K562 (cell line): Measurements from ENCODE around the gene TMEM245. TPM values are rescaled to one million over a fixed set of nuclear protein-coding genes. Genes with fewer than 3 reads are reported as not detected.

Experiments used
- ASH1L ChIP-seq: fragments of 450-650 bp; IDR thresholded peaks from 2 replicates; pipeline ENCODE4 v1.6.1; 2018; ENCODE audit warnings: borderline replicate concordance, mild to moderate bottlenecking, low read depth; ENCODE audit not compliant: partially characterized antibody
- CCAR2 ChIP-seq: fragments of 200-400 bp; formaldehyde crosslinking; IDR thresholded peaks from 2 replicates; pipeline ENCODE4 v1.6.1; 2017; ENCODE audit warnings: mild to moderate bottlenecking, low read depth, low read length
- CEBPB ChIP-seq: fragments of 450-650 bp; IDR thresholded peaks from 2 replicates; pipeline ENCODE4 v1.6.1; 2016; ENCODE audit warnings: missing genetic modification characterization, missing compliant biosample characterization
- CEBPG ChIP-seq, 3 experiments: fragments of 200-800 bp in 1 of 3; sonication (Bioruptor generic) in 1 of 3; sonication (generic) in 1 of 3; formaldehyde crosslinking in 1 of 3; IDR thresholded peaks in 2 of 3; conservative IDR thresholded peaks in 1 of 3; 2 replicates each; pipeline versions ENCODE4 v1.6.1 to v1.8.0; 2016 to 2022; ENCODE audit warnings: missing compliant biosample characterization in 2 of 3, missing genetic modification characterization in 2 of 3, mild to moderate bottlenecking in 1 of 3, missing genetic modification reagents in 1 of 3
- CREB1 ChIP-seq, 2 experiments: sonication (generic) in 1 of 2; formaldehyde crosslinking in 1 of 2; IDR thresholded peaks; 2 replicates each; pipeline versions ENCODE4 v1.6.1 to v1.8.0; 2012 to 2022; ENCODE audit warnings: inconsistent platforms in 1 of 2, mild to moderate bottlenecking in 1 of 2, missing genetic modification reagents in 1 of 2, moderate library complexity in 1 of 2
- CREBBP ChIP-seq: IDR thresholded peaks from one replicate; pipeline ENCODE4 v1.6.1; 2012; ENCODE audit warnings: low read depth, mild to moderate bottlenecking, control low read depth, inconsistent platforms, low read length
- GTF2E2 ChIP-seq: fragments of 200-800 bp; sonication (Bioruptor generic); IDR thresholded peaks from 2 replicates; pipeline ENCODE4 v1.6.1; 2016; ENCODE audit warnings: missing genetic modification characterization, missing compliant biosample characterization
- MAX ChIP-seq: sonication (generic); formaldehyde crosslinking; IDR thresholded peaks from 2 replicates; pipeline ENCODE4 v1.9.0; 2022; ENCODE audit warnings: mild to moderate bottlenecking, missing genetic modification reagents
- MEIS2 ChIP-seq: fragments of 450-650 bp; IDR thresholded peaks from 2 replicates; pipeline ENCODE4 v1.6.1; 2014; ENCODE audit warnings: mild to moderate bottlenecking; ENCODE audit not compliant: partially characterized antibody
- PML ChIP-seq: IDR thresholded peaks from 2 replicates; pipeline ENCODE4 v1.6.1; 2012; ENCODE audit warnings: low read length, inconsistent platforms
- PRMT5 ChIP-seq: sonication (generic); formaldehyde crosslinking; IDR thresholded peaks from 2 replicates; pipeline ENCODE4 v1.5.0; 2020; ENCODE audit warnings: missing genetic modification reagents
- RAD51 ChIP-seq: fragments of 450-650 bp; IDR thresholded peaks from 2 replicates; pipeline ENCODE4 v1.7.1; 2016; ENCODE audit warnings: low read depth, mild to moderate bottlenecking, borderline replicate concordance
- RBM34 ChIP-seq: fragments of 200-400 bp; formaldehyde crosslinking; IDR thresholded peaks from 2 replicates; pipeline ENCODE4 v1.6.1; 2018; ENCODE audit warnings: low read length, borderline replicate concordance; ENCODE audit not compliant: insufficient read depth
- RBM39 ChIP-seq: fragments of 200-400 bp; formaldehyde crosslinking; optimal IDR thresholded peaks from 2 replicates; pipeline ENCODE3; 2018; ENCODE audit warnings: low read depth, low read length
- SIN3B ChIP-seq: fragments of 450-650 bp; IDR thresholded peaks from 2 replicates; pipeline ENCODE4 v1.6.1; 2017; ENCODE audit warnings: low read depth, mild to moderate bottlenecking, moderate library complexity
- SMARCE1 ChIP-seq: fragments of 450-650 bp; IDR thresholded peaks from 2 replicates; pipeline ENCODE4 v1.7.1; 2016; ENCODE audit warnings: mild to moderate bottlenecking
- SREBF1 ChIP-seq: fragments of 150-350 bp; IDR thresholded peaks from 2 replicates; pipeline ENCODE4 v1.6.1; 2014; ENCODE audit warnings: antibody characterized with exemption, low read depth, low read length, borderline replicate concordance
- STAT5A ChIP-seq: IDR thresholded peaks from 2 replicates; pipeline ENCODE4 v1.6.1; 2012; ENCODE audit warnings: low read length, inconsistent platforms, borderline replicate concordance
- STAT6 ChIP-seq: sonication (generic); formaldehyde crosslinking; IDR thresholded peaks from 2 replicates; pipeline ENCODE4 v1.8.1; 2023; ENCODE audit warnings: mild to moderate bottlenecking, missing genetic modification reagents
- TCF3 ChIP-seq: sonication (generic); formaldehyde crosslinking; IDR thresholded peaks from 2 replicates; pipeline ENCODE4 v1.4.0; 2020; ENCODE audit warnings: mild to moderate bottlenecking, missing genetic modification reagents
- TCF7 ChIP-seq: sonication (generic); IDR thresholded peaks from 2 replicates; pipeline ENCODE4 v1.6.1; 2016; ENCODE audit warnings: antibody characterized with exemption, borderline replicate concordance
- TEAD4 ChIP-seq, 2 experiments: sonication (generic) in 1 of 2; formaldehyde crosslinking in 1 of 2; IDR thresholded peaks; 2 replicates each; pipeline versions ENCODE4 v1.6.1 to v1.8.0; 2012 to 2022; ENCODE audit warnings: borderline replicate concordance in 1 of 2, inconsistent platforms in 1 of 2, low read length in 1 of 2, mild to moderate bottlenecking in 1 of 2, missing genetic modification reagents in 1 of 2
- WHSC1 ChIP-seq: IDR thresholded peaks from one replicate; pipeline ENCODE4 v1.6.1; 2012; ENCODE audit warnings: low read length, control low read depth, inconsistent platforms
- ZC3H4 ChIP-seq: sonication (generic); formaldehyde crosslinking; IDR thresholded peaks from 2 replicates; pipeline ENCODE4 v1.9.0; 2021; ENCODE audit warnings: missing genetic modification reagents, borderline replicate concordance
- ZNF324 ChIP-seq: fragments of 250-450 bp; sonication (Bioruptor Pico); IDR thresholded peaks from 2 replicates; pipeline ENCODE4 v1.4.0; 2020; ENCODE audit warnings: mild to moderate bottlenecking
- ZNF583 ChIP-seq: fragments of 250-450 bp; sonication (Bioruptor Pico); IDR thresholded peaks from 2 replicates; pipeline ENCODE4 v1.4.0; 2020
- polyA plus RNA-seq, 8 experiments: library from polyadenylated mRNA; depleted of rRNA in 4 of 8; stranded (reverse) in 5 of 8; unstranded in 3 of 8; fragments of >200 nt; fragmentation: Nextera tagmentation in 2 of 8; fragmentation: Illumina TruSeq in 1 of 8; extraction: Ambion mirVana in 2 of 8; extraction: Trizol in 1 of 8; gene quantifications; 2 replicates each; pipeline versions ENCODE4 v1.2.1 to v1.2.3, GENCODE V29; 2011 to 2014; ENCODE audit warnings: inconsistent platforms in 1 of 8, missing spikeins in 1 of 8
- total RNA-seq, 7 experiments: library from RNA; depleted of rRNA in 6 of 7; stranded (reverse); fragments of >200 nt in 6 of 7; fragmentation: Illumina TruSeq in 2 of 7; extraction: Trizol in 2 of 7; gene quantifications; 2 replicates each; pipeline versions ENCODE4 v1.2.1 to v1.2.3, GENCODE V29; 2011 to 2021; ENCODE audit warnings: low replicate concordance in 1 of 7
- TF ChIP-seq, protein P1 (sequence below): IDR thresholded peaks from 3 replicates; pipeline ENCODE4 v1.6.1; 2011; ENCODE audit warnings: borderline replicate concordance, mild to moderate bottlenecking; ENCODE audit not compliant: insufficient read length, insufficient read depth

Gene TMEM245
- total and polyA plus RNA-seq, 9 of the 15 experiments (the other 6 are each of a cell fraction or from before 2014, with no cell fraction given): 8.5 to 43.2 (median 24.3) TPM

DNA sequence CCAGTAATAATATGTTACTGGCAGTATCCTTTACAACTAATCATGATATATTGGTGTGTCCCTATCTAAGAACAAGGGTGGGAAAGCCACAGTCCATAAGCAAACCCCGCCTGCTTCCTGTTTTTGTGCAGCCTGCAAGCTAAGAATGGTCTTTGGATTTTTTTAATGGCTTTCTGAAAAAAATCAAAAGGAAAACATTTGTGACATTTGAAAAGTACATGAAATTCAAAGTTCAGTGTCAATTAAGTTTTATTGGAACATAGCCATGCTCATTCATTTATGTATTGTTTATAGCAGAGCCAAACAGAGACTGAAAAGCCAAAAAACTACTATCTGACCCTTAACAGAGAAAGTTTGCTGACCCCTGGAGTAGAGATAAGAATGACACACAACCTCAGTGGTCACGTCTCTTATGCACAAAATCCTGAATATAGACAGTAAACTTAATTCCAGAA lies 12.8 kb upstream of the TMEM245 start (continued):
- peak; percentile 39; the same call in 1 of the 2 replicates for TF ChIP-seq STAT5A
- TF ChIP-seq CEBPB: no peak
- TF ChIP-seq MEIS2: peak; percentile 63
- no peak for TF ChIP-seq RAD51
- no peak for TF ChIP-seq CREBBP
- TF ChIP-seq RBM34: no peak
- TF ChIP-seq SMARCE1: peak; percentile 75
- TF ChIP-seq, protein P1, sequence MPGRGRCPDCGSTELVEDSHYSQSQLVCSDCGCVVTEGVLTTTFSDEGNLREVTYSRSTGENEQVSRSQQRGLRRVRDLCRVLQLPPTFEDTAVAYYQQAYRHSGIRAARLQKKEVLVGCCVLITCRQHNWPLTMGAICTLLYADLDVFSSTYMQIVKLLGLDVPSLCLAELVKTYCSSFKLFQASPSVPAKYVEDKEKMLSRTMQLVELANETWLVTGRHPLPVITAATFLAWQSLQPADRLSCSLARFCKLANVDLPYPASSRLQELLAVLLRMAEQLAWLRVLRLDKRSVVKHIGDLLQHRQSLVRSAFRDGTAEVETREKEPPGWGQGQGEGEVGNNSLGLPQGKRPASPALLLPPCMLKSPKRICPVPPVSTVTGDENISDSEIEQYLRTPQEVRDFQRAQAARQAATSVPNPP: no peak
- TF ChIP-seq CEBPG (CRISPR knock-in tag; IDR thresholded peaks at IDR 0.05): no peak
- no peak for TF ChIP-seq CEBPG (tag; conservative IDR thresholded peaks at IDR 0.05 in 1 of 2, IDR thresholded peaks at IDR 0.05 in 1 of 2)
- TF ChIP-seq SIN3B: no peak
- no peak for TF ChIP-seq ZNF324 (CRISPR knock-in tag)
- no peak for TF ChIP-seq ZC3H4 (CRISPR knock-in tag)
- no peak for TF ChIP-seq SREBF1
- peak; percentile 69 for TF ChIP-seq TCF3 (CRISPR knock-in tag)
- TF ChIP-seq STAT6 (CRISPR knock-in tag): no peak
- peak; percentile 89 for TF ChIP-seq TEAD4 (IDR thresholded peaks at IDR 0.05; ENCODE audit: low read length)
- TF ChIP-seq TEAD4 (CRISPR knock-in tag; IDR thresholded peaks at IDR 0.05; ENCODE audit: borderline replicate concordance): no peak
- no peak for TF ChIP-seq CCAR2
- no peak for TF ChIP-seq PRMT5 (CRISPR knock-in tag)
- TF ChIP-seq TCF7: no peak
- TF ChIP-seq RBM39: no peak
- no peak for TF ChIP-seq ZNF583 (CRISPR knock-in tag)
- no peak for TF ChIP-seq WHSC1
- TF ChIP-seq MAX: no peak
- peak; percentile 57 for TF ChIP-seq PML
- no peak for TF ChIP-seq GTF2E2
- TF ChIP-seq CREB1 (IDR thresholded peaks at IDR 0.05): peak; percentile 51; the same call in 1 of the 2 replicates
- TF ChIP-seq CREB1 (CRISPR knock-in tag; IDR thresholded peaks at IDR 0.05): no peak
- no peak for TF ChIP-seq ASH1L
